Stimulated activated CD8-positive, alpha-beta memory T cell treated with anti-CD3 and anti-CD28 coated beads, Interleukin-2, amount 100 ng/mL, for 1 hour (primary cell): Measurements from ENCODE around the gene CHMP4B.
A peak's percentile ranks its signal among the peaks of the same experiment; 100 is the strongest.

ENCODE experiments used
- DNase-seq, 2 donors: peaks; one replicate each; pipeline ENCODE4 v3.0.0-alpha.2; 2020; ENCODE audit warnings: low read depth in 2 of 2

Gene CHMP4B

GRCh38 chr20:33840160-33840559 lies 29.0 kb downstream of the CHMP4B start:
- no peak for DNase-seq

- DNase-seq, result no peak
Observed at GRCh38 chr20:33840759-33841435, 29.7 kb downstream of the CHMP4B start.

- no peak for DNase-seq
Observed at GRCh38 chr20:33841436-33841799, 30.3 kb downstream of the CHMP4B start.

GRCh38 chr20:33842346-33842745 lies 31.2 kb downstream of the CHMP4B start:
- no peak for DNase-seq

GRCh38 chr20:33843050-33843449 lies 31.9 kb downstream of the CHMP4B start:
- no peak for DNase-seq

GRCh38 chr20:33843854-33844253 lies 32.7 kb downstream of the CHMP4B start:
- no peak for DNase-seq

GRCh38 chr20:33846291-33846935 lies 35.3 kb downstream of the CHMP4B start:
- DNase-seq, result no peak

- DNase-seq, result no peak
Observed at GRCh38 chr20:33847006-33847405, 35.9 kb downstream of the CHMP4B start.

GRCh38 chr20:33848391-33848790 lies 37.2 kb downstream of the CHMP4B start:
- DNase-seq, result no peak

- DNase-seq, result no peak
Observed at GRCh38 chr20:33850159-33850558, 39.0 kb downstream of the CHMP4B start.

GRCh38 chr20:33851842-33852466 lies 40.8 kb downstream of the CHMP4B start:
- no peak for DNase-seq

- no peak for DNase-seq
Observed at GRCh38 chr20:33852626-33853506, 41.7 kb downstream of the CHMP4B start.

- DNase-seq, result no peak
Observed at GRCh38 chr20:33853507-33853813, 42.3 kb downstream of the CHMP4B start.

GRCh38 chr20:33857722-33858563 lies 46.8 kb downstream of the CHMP4B start:
- DNase-seq, result no peak

GRCh38 chr20:33858666-33859065 lies 47.5 kb downstream of the CHMP4B start:
- DNase-seq, result no peak

GRCh38 chr20:33859157-33859695 lies 48.1 kb downstream of the CHMP4B start:
- DNase-seq, result no peak

GRCh38 chr20:33859751-33860150 lies 48.6 kb downstream of the CHMP4B start:
- DNase-seq, result no peak

GRCh38 chr20:33861458-33861857 lies 50.3 kb downstream of the CHMP4B start:
- DNase-seq, result no peak

- peak in 1 of 2 donors; percentile 21 for DNase-seq
Observed at GRCh38 chr20:33862709-33863403, 51.7 kb downstream of the CHMP4B start.
